Effector memory CD4-positive, alpha-beta T cell (primary cell): ENCODE results near the gene TRAK1.

Source experiments
- DNase-seq, 3 donors: peaks; one replicate each; pipeline ENCODE4 v3.0.0-alpha.2; 2020
- H3K27ac ChIP-seq: 2 replicates; pipeline ENCODE4 v1.7.0; 2013; ENCODE audit warnings: mild to moderate bottlenecking, low read length, moderate library complexity; ENCODE audit not compliant: insufficient read depth, poor library complexity, severe bottlenecking
- H3K27me3 ChIP-seq: replicated peaks from 2 replicates; pipeline ENCODE4 v1.7.0; 2013; ENCODE audit warnings: mild to moderate bottlenecking, low read length; ENCODE audit not compliant: insufficient read depth, control insufficient read depth, poor library complexity, severe bottlenecking
- H3K36me3 ChIP-seq: 2 replicates; pipeline ENCODE4 v1.7.0; 2013; ENCODE audit warnings: mild to moderate bottlenecking, low read length, moderate library complexity; ENCODE audit not compliant: control insufficient read depth, insufficient read depth
- H3K4me1 ChIP-seq: 2 replicates; pipeline ENCODE4 v1.7.0; 2013; ENCODE audit warnings: low read length, mild to moderate bottlenecking; ENCODE audit not compliant: control insufficient read depth, insufficient read depth, poor library complexity, severe bottlenecking
- H3K4me3 ChIP-seq: 2 replicates; pipeline ENCODE4 v1.7.0; 2013; ENCODE audit warnings: low read length, low read depth, mild to moderate bottlenecking; ENCODE audit not compliant: insufficient read depth, poor library complexity, severe bottlenecking
- H3K9me3 ChIP-seq: 2 replicates; pipeline ENCODE4 v1.7.0; 2013; ENCODE audit warnings: mild to moderate bottlenecking, low read length, moderate library complexity; ENCODE audit not compliant: control insufficient read depth

The TRAK1 gene

DNA sequence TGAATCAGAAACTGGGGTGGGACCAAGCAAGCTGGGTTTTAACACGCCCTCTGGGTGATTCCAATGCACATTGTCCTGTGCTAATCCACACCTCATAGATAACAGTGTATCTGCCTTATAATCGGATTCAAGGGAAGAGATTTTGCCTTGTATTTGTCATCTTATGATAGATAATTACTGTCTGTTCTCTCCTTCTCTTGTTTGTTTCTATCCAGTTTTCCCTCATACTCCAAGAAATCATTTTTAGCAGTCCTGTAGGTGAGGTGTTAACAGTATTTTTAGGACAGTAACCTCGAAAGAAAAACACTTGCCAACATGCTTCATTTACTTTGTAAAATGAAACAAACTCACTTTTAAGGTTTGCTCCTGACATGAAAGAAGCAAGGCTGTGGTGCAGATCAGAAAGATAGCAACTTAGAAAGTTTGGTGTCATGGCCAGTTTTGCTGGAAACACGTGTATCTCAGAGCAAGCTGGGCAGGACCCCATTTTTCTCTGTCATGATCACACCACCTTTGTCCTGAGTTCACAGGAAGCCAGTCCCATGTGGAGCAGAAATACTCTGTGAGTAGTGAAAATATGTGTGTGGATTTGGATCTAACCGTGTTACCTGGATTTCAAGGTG lies 72.6 kb downstream of the TRAK1 start:
- peaks cover 10% of the 10 kb centered on the region for H3K4me1 ChIP-seq
- H3K9me3 ChIP-seq = no peaks in the 10 kb centered on the region
- H3K27ac ChIP-seq = no peak overlapping the region
- no peak overlapping the region for H3K4me3 ChIP-seq
- no peaks in the 10 kb centered on the region for H3K27me3 ChIP-seq
- H3K36me3 ChIP-seq = no peaks in the 10 kb centered on the region
- no peak for DNase-seq

DNA sequence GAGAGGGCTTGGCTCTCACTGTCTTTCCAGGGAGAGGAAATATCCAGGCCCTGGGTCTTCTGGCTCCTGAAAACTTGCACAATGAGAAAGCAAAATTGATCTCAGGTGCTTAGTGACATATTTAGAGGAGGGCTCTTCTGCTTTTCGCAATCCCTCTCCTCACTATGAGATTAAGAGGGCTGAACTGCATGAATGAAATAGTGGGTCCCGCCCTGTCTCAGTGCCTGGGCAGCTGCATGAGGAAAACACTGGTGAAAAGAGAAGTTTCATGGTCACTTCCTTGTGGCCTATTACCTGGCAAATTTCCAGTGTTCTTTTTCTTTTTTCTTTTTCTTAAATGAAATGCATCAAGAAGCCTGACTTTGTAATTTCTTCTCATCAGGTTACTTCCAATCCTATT lies 73.5 kb downstream of the TRAK1 start:
- DNase-seq = no peak
- Histone ChIP-seq H3K4me3 (no peak overlapping the region), H3K4me1 (peaks cover 2% of the 10 kb centered on the region), H3K36me3 (no peaks in the 10 kb centered on the region), H3K27me3 (no peaks in the 10 kb centered on the region), H3K9me3 (no peaks in the 10 kb centered on the region), H3K27ac (no peak overlapping the region)

DNA sequence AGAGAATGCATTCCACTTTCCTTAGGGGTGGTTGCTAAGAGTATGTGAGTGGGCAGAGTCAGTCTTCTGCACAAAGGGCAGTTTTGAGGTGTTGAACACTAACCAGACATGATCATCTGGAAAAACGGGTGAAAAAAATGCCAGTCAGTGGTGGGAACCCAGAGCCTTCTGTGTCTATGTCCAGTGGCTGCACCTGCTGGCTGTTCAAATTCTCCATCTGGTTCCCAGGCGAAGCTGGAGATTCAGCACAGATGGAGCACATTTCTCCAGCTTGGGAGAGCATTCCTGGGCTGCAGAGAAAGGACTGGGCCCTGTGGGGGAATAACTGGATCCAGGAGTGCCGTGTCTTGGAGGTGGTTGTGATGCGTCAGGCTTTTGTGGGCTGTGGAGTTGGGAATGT lies 74.1 kb downstream of the TRAK1 start:
- Histone ChIP-seq H3K4me3 (no peak overlapping the region), H3K27ac (no peak overlapping the region), H3K27me3 (no peaks in the 10 kb centered on the region), H3K4me1 (no peaks in the 10 kb centered on the region), H3K9me3 (no peaks in the 10 kb centered on the region), H3K36me3 (no peaks in the 10 kb centered on the region)
- no peak for DNase-seq

DNA sequence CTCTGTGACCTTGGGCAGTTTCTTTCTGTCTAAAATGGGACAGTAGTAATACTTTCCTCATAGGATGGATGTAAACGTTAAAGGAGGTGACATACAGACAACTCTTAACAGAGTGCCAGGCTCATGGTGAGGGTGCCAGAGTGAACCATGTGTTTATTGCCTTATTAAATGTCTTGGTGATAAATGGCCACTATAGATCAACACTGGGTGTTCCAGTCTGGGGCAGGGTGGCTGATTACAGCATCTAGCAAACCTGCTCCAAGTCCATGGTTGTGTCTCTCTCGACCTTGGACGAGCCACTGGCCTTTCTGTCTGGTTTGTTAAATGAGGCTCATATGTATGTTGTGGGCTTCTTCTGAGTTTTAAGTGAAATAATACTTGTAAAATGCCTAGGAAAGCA lies 75.1 kb downstream of the TRAK1 start:
- H3K27ac ChIP-seq = no peak overlapping the region
- DNase-seq = no peak
- no peak overlapping the region for H3K4me3 ChIP-seq
- no peaks in the 10 kb centered on the region for H3K36me3 ChIP-seq
- H3K27me3 ChIP-seq = no peaks in the 10 kb centered on the region
- no peaks in the 10 kb centered on the region for H3K4me1 ChIP-seq
- H3K9me3 ChIP-seq = no peaks in the 10 kb centered on the region

DNA sequence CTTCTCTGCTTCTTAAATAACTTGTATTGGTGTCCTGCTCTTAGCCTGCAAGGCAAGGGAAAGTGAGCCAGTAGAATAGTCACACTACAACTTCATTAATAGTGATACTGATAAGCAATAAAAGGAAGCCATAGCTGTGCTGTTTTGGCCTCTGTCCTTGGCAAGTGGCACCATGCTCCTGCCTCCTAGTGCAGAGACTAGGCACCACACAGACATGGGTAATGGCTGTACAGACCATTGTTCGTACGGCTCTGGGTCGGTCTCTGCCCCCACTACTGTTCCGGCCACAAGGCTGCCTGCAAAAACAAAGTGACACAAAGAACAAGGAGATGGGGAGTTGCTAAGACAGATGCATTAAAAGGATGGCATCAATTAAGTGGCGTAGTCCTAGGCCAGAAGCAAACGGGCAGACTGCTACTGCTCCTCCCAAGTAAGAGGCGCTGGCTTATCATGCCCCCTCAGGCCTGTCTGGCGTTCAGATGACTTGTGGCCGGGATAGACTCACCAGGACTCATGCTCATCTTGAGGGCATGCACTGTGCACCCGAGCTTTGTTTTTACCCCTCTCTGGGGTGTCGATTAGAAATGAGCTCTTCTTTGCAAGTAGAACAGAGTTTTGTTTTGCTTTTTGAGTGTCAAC lies 75.6 kb downstream of the TRAK1 start:
- DNase-seq = no peak

GRCh38 chr3:42169579-42170120 lies 78.5 kb downstream of the TRAK1 start:
- Histone ChIP-seq H3K27ac (no peak overlapping the region), H3K36me3 (no peaks in the 10 kb centered on the region), H3K27me3 (no peaks in the 10 kb centered on the region), H3K4me3 (no peak overlapping the region), H3K4me1 (no peaks in the 10 kb centered on the region), H3K9me3 (no peaks in the 10 kb centered on the region)
- no peak for DNase-seq

More for the DNA sequence above, 75.6 kb downstream of the TRAK1 start:
- Histone ChIP-seq H3K27me3 (no peaks in the 10 kb centered on the region), H3K4me3 (no peak overlapping the region), H3K9me3 (no peaks in the 10 kb centered on the region), H3K27ac (no peak overlapping the region), H3K36me3 (no peaks in the 10 kb centered on the region), H3K4me1 (no peaks in the 10 kb centered on the region)

DNA sequence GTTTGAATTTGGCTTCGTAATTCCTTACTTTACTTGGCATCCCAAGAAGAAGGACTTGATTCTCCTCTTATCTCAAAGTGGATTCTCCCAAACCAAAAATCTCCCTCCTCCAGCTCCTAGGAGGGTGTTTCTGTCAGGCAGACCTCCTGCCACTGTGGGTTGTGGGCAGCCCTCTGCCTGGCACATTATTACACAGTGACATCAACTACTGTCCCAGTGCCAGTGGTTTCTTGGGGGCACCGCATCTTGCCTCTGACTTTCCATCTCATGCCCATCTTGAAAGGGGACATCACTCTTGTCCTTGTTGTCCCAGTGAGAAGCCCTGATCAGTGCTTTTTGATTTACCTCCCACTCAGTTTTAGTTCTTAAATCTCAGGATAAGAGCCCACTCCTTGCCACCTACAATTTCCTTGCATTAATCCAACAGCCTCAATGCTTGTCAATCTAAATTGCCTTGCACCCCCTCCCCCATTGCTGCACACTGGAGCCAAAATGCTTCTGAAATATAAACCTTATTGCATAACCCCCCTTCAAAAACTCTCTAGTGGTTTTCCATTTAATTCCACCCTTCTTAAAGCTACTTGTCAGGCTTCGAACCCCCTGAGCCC lies 81.0 kb downstream of the TRAK1 start:
- Histone ChIP-seq H3K9me3 (no peaks in the 10 kb centered on the region), H3K36me3 (no peaks in the 10 kb centered on the region), H3K4me1 (no peaks in the 10 kb centered on the region), H3K4me3 (no peak overlapping the region), H3K27ac (no peak overlapping the region), H3K27me3 (no peaks in the 10 kb centered on the region)
- no peak for DNase-seq

GRCh38 chr3:42173307-42173706 lies 82.2 kb downstream of the TRAK1 start:
- Histone ChIP-seq H3K27ac (no peak overlapping the region), H3K4me3 (no peak overlapping the region), H3K36me3 (no peaks in the 10 kb centered on the region), H3K9me3 (no peaks in the 10 kb centered on the region), H3K4me1 (no peaks in the 10 kb centered on the region), H3K27me3 (no peaks in the 10 kb centered on the region)
- no peak for DNase-seq

DNA sequence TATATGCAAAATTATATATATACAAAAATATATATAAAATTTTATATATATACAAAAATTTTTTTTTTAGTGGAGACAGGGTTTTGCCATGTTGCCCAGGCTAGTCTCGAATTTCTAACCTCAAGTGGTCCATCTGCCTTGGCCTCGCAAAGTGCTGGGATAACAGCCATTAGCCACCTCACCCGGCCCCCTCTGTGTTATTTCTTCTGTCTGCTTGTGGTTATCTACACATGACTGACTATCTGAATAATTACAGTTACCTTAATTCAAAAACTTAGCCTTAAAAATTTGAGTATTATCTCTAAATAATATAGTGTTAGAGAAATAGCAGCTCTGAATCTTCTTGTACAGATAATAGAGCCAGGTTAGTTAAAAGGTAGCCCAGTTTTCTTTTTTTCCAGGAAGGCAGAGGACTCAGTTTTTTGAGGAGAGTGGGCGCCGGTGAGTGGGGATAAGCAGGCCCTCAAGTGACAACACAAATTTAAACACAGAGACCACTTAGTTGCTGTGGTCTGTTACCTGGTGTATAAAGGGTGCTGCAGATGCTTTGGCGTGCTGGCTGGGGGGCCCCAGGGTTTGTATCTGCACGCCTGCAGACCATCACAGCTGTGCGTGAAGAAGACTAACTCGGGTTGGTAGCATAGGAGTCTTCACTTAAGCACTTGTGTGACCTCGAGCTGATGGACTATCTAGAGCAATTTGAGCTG lies 83.7 kb downstream of the TRAK1 start:
- Histone ChIP-seq H3K27me3 (no peaks in the 10 kb centered on the region), H3K27ac (no peak overlapping the region), H3K9me3 (no peaks in the 10 kb centered on the region), H3K36me3 (no peaks in the 10 kb centered on the region), H3K4me3 (no peak overlapping the region), H3K4me1 (no peaks in the 10 kb centered on the region)
- no peak for DNase-seq
